GM12874 (cell line): ENCODE data around the gene AP1M1.

Experiments used
- TF ChIP-seq, protein P1 (sequence below): IDR thresholded peaks from 2 replicates; pipeline ENCODE4 v1.5.1; 2011; ENCODE audit warnings: low read depth, mild to moderate bottlenecking, control low read depth, low read length, moderate library complexity; ENCODE audit not compliant: insufficient read depth

The AP1M1 gene

DNA sequence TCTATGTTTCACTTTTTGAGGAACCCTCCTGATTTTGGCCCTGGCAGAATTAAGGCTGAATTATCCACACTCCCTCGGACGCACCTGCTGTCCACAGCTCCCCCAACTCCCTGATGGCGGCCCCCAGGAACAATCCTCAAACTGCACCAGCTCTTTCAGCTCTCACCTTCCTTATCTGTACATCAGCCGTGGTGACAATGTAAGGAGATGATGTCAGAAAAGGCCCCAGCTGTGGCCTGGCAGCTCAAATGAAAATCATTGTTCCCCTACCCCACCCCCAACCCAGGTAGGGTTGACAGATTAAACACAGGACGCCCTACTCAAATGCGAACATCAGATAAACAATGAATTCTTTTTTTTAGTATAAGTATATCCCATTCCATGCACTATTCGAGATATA is 91.9 kb downstream of the AP1M1 start:
- TF ChIP-seq, protein P1, sequence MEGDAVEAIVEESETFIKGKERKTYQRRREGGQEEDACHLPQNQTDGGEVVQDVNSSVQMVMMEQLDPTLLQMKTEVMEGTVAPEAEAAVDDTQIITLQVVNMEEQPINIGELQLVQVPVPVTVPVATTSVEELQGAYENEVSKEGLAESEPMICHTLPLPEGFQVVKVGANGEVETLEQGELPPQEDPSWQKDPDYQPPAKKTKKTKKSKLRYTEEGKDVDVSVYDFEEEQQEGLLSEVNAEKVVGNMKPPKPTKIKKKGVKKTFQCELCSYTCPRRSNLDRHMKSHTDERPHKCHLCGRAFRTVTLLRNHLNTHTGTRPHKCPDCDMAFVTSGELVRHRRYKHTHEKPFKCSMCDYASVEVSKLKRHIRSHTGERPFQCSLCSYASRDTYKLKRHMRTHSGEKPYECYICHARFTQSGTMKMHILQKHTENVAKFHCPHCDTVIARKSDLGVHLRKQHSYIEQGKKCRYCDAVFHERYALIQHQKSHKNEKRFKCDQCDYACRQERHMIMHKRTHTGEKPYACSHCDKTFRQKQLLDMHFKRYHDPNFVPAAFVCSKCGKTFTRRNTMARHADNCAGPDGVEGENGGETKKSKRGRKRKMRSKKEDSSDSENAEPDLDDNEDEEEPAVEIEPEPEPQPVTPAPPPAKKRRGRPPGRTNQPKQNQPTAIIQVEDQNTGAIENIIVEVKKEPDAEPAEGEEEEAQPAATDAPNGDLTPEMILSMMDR = no peak

DNA sequence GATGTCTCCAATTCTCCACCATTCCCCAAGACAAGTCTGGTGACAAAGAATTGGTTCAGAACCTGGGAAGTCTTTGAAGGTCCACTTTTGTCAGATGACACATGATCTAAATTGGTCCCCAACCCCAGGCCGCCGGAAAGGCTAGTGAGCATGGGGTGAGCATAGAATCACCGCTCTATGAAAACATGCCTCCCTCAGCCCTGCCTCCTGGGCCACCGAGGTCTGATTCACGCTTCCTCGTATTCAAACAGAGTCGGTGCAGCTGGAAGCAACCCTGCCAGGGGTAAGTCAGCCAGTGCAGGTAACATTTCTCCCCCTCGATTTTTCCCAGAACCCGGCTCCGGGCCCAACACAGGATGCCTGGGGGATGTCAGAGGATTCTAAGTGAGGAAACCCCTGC is 93.0 kb downstream of the AP1M1 start:
- TF ChIP-seq, protein P1 = no peak

DNA sequence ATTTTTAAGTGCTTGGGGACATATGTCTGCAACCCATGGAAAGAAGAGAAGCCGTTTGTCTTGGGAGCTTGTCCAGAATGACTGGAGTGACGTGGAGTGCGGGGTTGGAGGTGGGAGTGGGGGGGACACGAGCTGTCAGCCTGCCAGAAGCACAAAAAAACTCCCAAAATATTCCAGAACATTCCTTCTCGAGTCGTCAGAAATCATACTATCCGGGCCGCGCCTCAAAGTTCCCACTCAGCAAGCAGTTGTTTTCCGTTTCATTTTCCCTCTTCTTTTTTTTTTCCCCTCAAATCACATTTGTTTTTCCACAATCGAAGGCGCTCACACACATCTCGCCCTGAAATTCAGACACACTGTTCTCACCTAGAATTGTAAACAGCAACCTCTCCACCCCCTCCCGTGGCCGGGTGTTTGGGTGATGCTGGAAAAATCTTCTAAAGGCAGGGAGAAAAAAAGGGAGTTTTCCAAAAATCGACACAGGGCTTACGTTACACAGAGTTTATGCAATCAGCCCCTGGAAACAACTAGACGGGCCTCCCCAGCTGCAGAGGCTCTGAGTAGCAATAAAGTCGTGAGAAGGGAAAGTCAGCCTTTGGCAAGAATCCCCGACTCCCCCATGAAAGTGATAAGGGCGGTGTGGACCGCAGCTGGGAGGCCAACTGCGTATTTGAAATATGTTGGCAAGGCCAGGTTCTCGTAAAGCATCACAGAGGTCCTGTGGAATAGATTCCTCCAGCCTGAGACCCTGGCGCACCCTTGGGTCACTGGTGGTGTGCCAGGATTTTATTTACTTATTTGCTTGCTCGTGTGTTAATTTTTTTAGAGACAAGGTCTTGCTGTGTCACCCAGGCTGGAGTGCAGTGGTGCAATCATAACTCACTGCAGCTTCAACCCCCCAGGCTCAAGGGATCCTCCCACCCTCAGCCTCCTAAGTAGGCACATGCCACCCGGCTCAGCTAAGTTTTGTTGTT is 95.7 kb downstream of the AP1M1 start:
- TF ChIP-seq, protein P1 = no peak

DNA sequence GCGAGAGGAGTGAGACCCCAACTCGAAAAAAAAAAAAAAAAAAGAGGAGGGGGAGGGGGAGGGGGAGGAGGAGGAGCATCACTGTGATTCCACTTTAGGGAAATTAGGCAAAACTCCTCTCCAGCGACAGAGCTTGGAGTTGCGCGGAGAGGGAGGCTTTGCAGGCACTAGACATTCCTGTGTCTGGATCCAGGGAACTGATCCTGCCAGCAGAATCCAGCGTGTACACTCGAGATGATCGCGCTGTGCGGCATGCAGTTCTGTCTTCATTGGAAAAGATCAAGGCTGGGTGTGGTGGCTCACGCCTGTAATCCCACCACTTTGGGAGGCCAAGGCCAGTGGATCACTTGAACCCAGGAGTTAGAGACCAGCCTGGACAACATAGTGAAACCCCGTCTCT is 97.3 kb downstream of the AP1M1 start:
- TF ChIP-seq, protein P1 = no peak
